Naive thymus-derived CD4-positive, alpha-beta T cell (primary cell): ENCODE measurements around the gene SPTBN2. TPM values are rescaled to one million over a fixed set of nuclear protein-coding genes. Genes with fewer than 3 reads are reported as not detected.

Experiments
- ATAC-seq: fragments of 150-1000 bp; cut with Tn5 transposase; 2 replicates; pipeline ENCODE4 v1.10.0; 2021; ENCODE audit warnings: mild to moderate bottlenecking, moderate library complexity
- CTCF ChIA-PET: fragments of 350-600 bp; sonication (Branson Sonifier 250); formaldehyde crosslinking; loops from one replicate; lab custom pipeline; 2021; ENCODE audit warnings: antibody characterized with exemption; lab: Charles Lee
- POLR2A ChIA-PET: fragments of 350-600 bp; sonication (Branson Sonifier 250); formaldehyde crosslinking; loops from one replicate; lab custom pipeline; 2021; ENCODE audit warnings: antibody characterized with exemption, inconsistent platforms; lab: Charles Lee
- DNase-seq, 9 donors: peaks; one replicate each; pipeline versions ENCODE4 v3.0.0 to v3.0.0-alpha.2; 2020 to 2022; ENCODE audit warnings: mixed read lengths in 1 of 9
- H3K27ac ChIP-seq: one replicate; pipeline ENCODE4 v1.7.0; 2013; ENCODE audit warnings: mild to moderate bottlenecking, low read depth, low read length, moderate library complexity
- H3K27me3 ChIP-seq, 2 donors: one replicate each; pipeline ENCODE4 v1.7.0; 2013; ENCODE audit warnings: low read length in 2 of 2, mild to moderate bottlenecking in 2 of 2, moderate library complexity in 2 of 2; ENCODE audit not compliant: control insufficient read depth in 2 of 2, insufficient read depth in 2 of 2
- H3K36me3 ChIP-seq, 3 experiments: 1 replicate in 2 of 3; 2 replicates in 1 of 3; pipeline ENCODE4 v1.7.0; 2013; ENCODE audit warnings: low read length in 3 of 3, mild to moderate bottlenecking in 3 of 3, moderate library complexity in 1 of 3; ENCODE audit not compliant: insufficient read depth in 3 of 3, control insufficient read depth in 2 of 3
- H3K4me1 ChIP-seq, 2 donors: one replicate each; pipeline ENCODE4 v1.7.0; 2013; ENCODE audit warnings: low read length in 2 of 2, mild to moderate bottlenecking in 2 of 2, moderate library complexity in 1 of 2; ENCODE audit not compliant: control insufficient read depth in 2 of 2, insufficient read depth in 2 of 2
- H3K4me3 ChIP-seq: 2 replicates; pipeline ENCODE4 v1.7.0; 2013; ENCODE audit warnings: mild to moderate bottlenecking, low read length
- H3K9me3 ChIP-seq, 3 experiments: 1 replicate in 2 of 3; 2 replicates in 1 of 3; pipeline ENCODE4 v1.7.0; 2013; ENCODE audit warnings: low read length in 3 of 3; ENCODE audit not compliant: control insufficient read depth in 2 of 3
- H3K27ac Mint-ChIP-seq, 9 donors: one replicate each; pipeline ENCODE4 v1.8.0; 2020 to 2022; ENCODE audit warnings: mixed read lengths in 9 of 9, mild to moderate bottlenecking in 8 of 9, moderate library complexity in 5 of 9, inconsistent platforms in 2 of 9
- H3K27me3 Mint-ChIP-seq, 5 donors: one replicate each; pipeline ENCODE4 v1.8.0; 2021 to 2022; ENCODE audit warnings: mixed read lengths in 5 of 5, mild to moderate bottlenecking in 1 of 5
- H3K36me3 Mint-ChIP-seq, 5 donors: one replicate each; pipeline ENCODE4 v1.8.0; 2020 to 2022; ENCODE audit warnings: mixed read lengths in 5 of 5, mild to moderate bottlenecking in 3 of 5, inconsistent platforms in 1 of 5
- H3K4me1 Mint-ChIP-seq, 7 donors: one replicate each; pipeline ENCODE4 v1.8.0; 2020 to 2022; ENCODE audit warnings: mixed read lengths in 7 of 7, mild to moderate bottlenecking in 3 of 7, inconsistent platforms in 1 of 7
- H3K4me3 Mint-ChIP-seq, 10 donors: one replicate each; pipeline ENCODE4 v1.8.0; 2020 to 2022; ENCODE audit warnings: mild to moderate bottlenecking in 10 of 10, mixed read lengths in 10 of 10, moderate library complexity in 6 of 10, inconsistent platforms in 2 of 10
- H3K9me3 Mint-ChIP-seq, 11 donors: one replicate each; pipeline ENCODE4 v1.8.0; 2020 to 2022; ENCODE audit warnings: mixed read lengths in 11 of 11, mild to moderate bottlenecking in 4 of 11, inconsistent platforms in 1 of 11, moderate library complexity in 1 of 11
- intact Hi-C, 2 donors: fragments of 100-400 bp; cut with micrococcal nuclease; formaldehyde crosslinking; loops; one replicate each; pipeline ENCODE4 v1.15.1; 2023
- polyA plus RNA-seq, 2 donors: library from polyadenylated mRNA; unstranded; fragments of 300-500 nt; fragmentation: Illumina TruSeq; gene quantifications; one replicate each; pipeline ENCODE4 v1.2.3, GENCODE V29; 2021
- total RNA-seq, 6 experiments: library from RNA in 5 of 6; stranded (reverse) in 5 of 6; gene quantifications; 1 replicate in 5 of 6; 2 replicates in 1 of 6; pipeline ENCODE4 v1.2.3 and lab custom pipeline; 2021 to 2026

Gene SPTBN2
- total and polyA plus RNA-seq, 7 experiments from 2014 or later: 0.02 to 0.98 (median 0.13) TPM; not detected in 3

- Histone ChIP-seq H3K36me3 (no peaks in the 10 kb centered on the region), H3K27me3 (no peaks in the 10 kb centered on the region), H3K4me3 (peak overlapping the region; percentile 100), H3K27ac (peak overlapping the region; percentile 95), H3K4me1 (peaks cover 23 to 31% of the 10 kb centered on the region in 2 donors), H3K9me3 (no peaks in the 10 kb centered on the region)
- POLR2A ChIA-PET: interaction anchor here (1.0 to 4.1 kb wide), 13 partner anchors 11 to 255 kb away, joined by 3 to 68 read pairs (median 12); partner anchors contain the start of genes ACTN3, CCDC87, CCS and CTSF
- intact Hi-C loops: loop anchor here in 1 of 2 donors (2.0 to 5.0 kb wide), 3 partner anchors 238 to 806 kb away; partner anchors contain the start of genes AIP, MRPL11 and NPAS4
- CTCF ChIA-PET: interaction anchor here (1.4 to 6.0 kb wide), 5 partner anchors 10 to 268 kb away, joined by 3 to 137 read pairs (median 15); partner anchors contain the start of gene RBM14
- Mint-ChIP-seq H3K4me1 (peaks cover 21 to 53% (median 40%) of the 10 kb centered on the region in 7 donors), H3K9me3 (no peaks in the 10 kb centered on the region), H3K27me3 (no peaks in the 10 kb centered on the region), H3K36me3 (peaks cover 0 to 13% (median 0%) of the 10 kb centered on the region in 5 donors), H3K27ac (peak overlapping the region; percentile 94 to 100 (median 99)), H3K4me3 (peak overlapping the region; percentile 87 to 98 (median 96))
- DNase-seq (no peak), ATAC-seq (no peak)
These were observed 52.6 kb downstream of the SPTBN2 start for GRCh38 chr11:66676282-66676919.

DNA sequence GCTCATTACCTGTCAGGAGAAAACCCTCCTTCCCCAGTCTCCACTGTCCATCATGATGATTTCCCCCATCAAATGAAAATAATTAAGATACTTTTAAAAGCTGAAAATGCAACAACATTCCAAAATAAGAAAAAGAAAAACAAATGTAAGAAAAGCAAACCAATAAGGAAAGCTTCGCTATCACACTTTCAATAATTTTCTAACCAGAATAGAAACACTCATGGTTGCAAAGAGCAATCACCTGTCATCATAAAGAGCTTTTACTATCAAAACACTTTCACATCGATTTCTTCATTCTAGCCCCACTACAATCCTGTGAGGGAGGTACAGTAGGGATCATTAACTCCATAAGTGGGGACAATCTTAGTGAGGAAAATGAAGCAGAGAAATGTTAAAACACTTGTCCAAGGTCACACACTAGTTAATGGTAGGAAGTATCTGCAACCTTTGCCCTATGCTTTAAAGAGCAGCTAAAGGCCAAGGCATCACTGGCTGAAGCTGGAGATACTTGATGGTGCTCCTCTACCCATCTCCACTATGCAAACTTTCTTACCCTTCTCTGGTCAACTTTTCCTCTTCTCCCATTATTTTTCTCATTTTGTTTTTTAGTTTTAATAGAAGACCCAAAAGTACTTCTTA lies 53.9 kb downstream of the SPTBN2 start:
- DNase-seq (no peak), ATAC-seq (no peak)
- Mint-ChIP-seq H3K4me3 (peak overlapping the region in 8 of 10 donors; percentile 2 to 95 (median 41)), H3K27me3 (no peaks in the 10 kb centered on the region), H3K36me3 (peaks cover 0 to 15% (median 0%) of the 10 kb centered on the region in 5 donors), H3K4me1 (peaks cover 23 to 66% (median 45%) of the 10 kb centered on the region in 7 donors), H3K27ac (peak overlapping the region in 7 of 9 donors; percentile 9 to 74 (median 32)), H3K9me3 (no peaks in the 10 kb centered on the region)
- Histone ChIP-seq H3K27ac (no peak overlapping the region), H3K4me1 (peaks cover 23 to 31% of the 10 kb centered on the region in 2 donors), H3K4me3 (no peak overlapping the region), H3K9me3 (no peaks in the 10 kb centered on the region), H3K27me3 (no peaks in the 10 kb centered on the region), H3K36me3 (peaks cover 0 to 9% (median 0%) of the 10 kb centered on the region in 3 experiments)
- ChIA-PET CTCF (interaction anchor here (0.7 to 1.4 kb wide), 4 partner anchors 17 to 206 kb away, joined by 3 to 5 read pairs (median 3); no protein-coding TSS in a partner anchor), POLR2A (interaction anchor here (0.7 to 1.0 kb wide), 5 partner anchors 12 to 56 kb away, joined by 3 to 6 read pairs (median 4); partner anchors contain the start of gene RBM4)
- intact Hi-C loops: loop anchor here in 1 of 2 donors (5.0 kb wide), 2 partner anchors 253 to 807 kb away; partner anchors contain the start of genes AIP and NPAS4

DNA sequence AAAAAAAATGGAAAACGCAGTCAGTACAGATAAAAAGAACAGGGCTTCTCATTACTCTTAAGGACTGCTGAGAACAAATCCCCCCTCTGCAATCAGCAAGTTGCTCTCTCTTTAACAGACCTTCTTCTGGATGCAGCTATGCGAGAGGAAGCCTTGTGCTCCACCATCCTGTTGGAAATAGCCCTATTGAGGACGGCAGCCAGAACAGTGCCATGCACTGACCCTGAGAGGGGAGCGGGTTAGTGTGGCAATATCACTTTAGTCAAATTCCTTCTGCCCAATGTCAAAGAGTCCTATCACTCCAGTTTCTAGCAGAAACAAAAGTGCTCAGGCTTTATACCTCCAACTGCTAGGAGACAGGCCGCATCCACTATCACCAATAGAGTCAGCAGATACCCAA lies 58.2 kb downstream of the SPTBN2 start:
- intact Hi-C loops: no loop called here
- CTCF ChIA-PET: no interaction called here
- H3K9me3 ChIP-seq: no peaks in the 10 kb centered on the region
- Mint-ChIP-seq H3K9me3 (no peaks in the 10 kb centered on the region), H3K4me3 (peak overlapping the region in 1 of 10 donors; percentile 34), H3K27ac (peak overlapping the region in 7 of 9 donors; percentile 18 to 81 (median 48)), H3K27me3 (no peaks in the 10 kb centered on the region), H3K4me1 (peaks cover 18 to 81% (median 62%) of the 10 kb centered on the region in 7 donors), H3K36me3 (peaks cover 0 to 14% (median 6%) of the 10 kb centered on the region in 5 donors)
- H3K4me3 ChIP-seq: no peak overlapping the region
- no peak for DNase-seq
- no peaks in the 10 kb centered on the region for H3K27me3 ChIP-seq
- H3K27ac ChIP-seq: no peak overlapping the region
- H3K4me1 ChIP-seq: peaks cover 6 to 20% of the 10 kb centered on the region in 2 donors
- H3K36me3 ChIP-seq: peaks cover 0 to 46% (median 10%) of the 10 kb centered on the region in 3 experiments
- no peak for ATAC-seq
- POLR2A ChIA-PET: no interaction called here

DNA sequence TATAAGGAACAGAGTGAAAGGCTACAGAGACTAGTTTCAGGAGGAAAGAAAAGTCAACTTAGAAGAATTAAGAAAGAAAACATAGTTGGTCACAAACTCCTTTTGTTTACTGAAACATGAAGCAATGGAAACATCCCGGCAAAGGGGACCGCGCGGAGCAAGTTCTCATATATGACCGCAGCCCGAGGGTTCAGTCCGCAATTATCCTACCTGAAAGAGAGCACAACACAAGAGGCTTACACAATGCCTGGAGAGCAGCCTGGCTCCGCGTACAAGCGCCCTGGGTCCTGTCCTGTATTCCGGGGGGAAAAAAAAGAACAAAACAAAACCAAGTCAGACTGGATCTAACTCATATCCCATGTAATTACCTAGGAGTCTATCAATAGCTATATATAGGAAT lies 63.6 kb downstream of the SPTBN2 start:
- ATAC-seq (no peak), DNase-seq (no peak)
- H3K4me1 ChIP-seq: no peaks in the 10 kb centered on the region
- peaks cover 13 to 61% (median 52%) of the 10 kb centered on the region in 7 donors for H3K4me1 Mint-ChIP-seq
- no peaks in the 10 kb centered on the region for H3K27me3 ChIP-seq
- no peaks in the 10 kb centered on the region for H3K27me3 Mint-ChIP-seq
- H3K9me3 Mint-ChIP-seq: no peaks in the 10 kb centered on the region
- H3K4me3 Mint-ChIP-seq: no peak overlapping the region
- ChIA-PET CTCF (no interaction called here), POLR2A (interaction anchor here (1.0 to 2.6 kb wide), 3 partner anchors 12 to 27 kb away, joined by 3 to 13 read pairs (median 4); partner anchors contain the start of genes RBM4 and RBM4B)
- no peak overlapping the region for H3K4me3 ChIP-seq
- no peaks in the 10 kb centered on the region for H3K9me3 ChIP-seq
- H3K27ac ChIP-seq: no peak overlapping the region
- peaks cover 0 to 32% (median 9%) of the 10 kb centered on the region in 5 donors for H3K36me3 Mint-ChIP-seq
- peak overlapping the region in 6 of 9 donors; percentile 6 to 65 (median 24) for H3K27ac Mint-ChIP-seq
- intact Hi-C loops: no loop called here
- peaks cover 0 to 61% (median 10%) of the 10 kb centered on the region in 3 experiments for H3K36me3 ChIP-seq

GRCh38 chr11:66663741-66664296 lies 65.2 kb downstream of the SPTBN2 start:
- Mint-ChIP-seq H3K9me3 (no peaks in the 10 kb centered on the region), H3K4me3 (no peak overlapping the region), H3K36me3 (peaks cover 6 to 35% (median 8%) of the 10 kb centered on the region in 5 donors), H3K27ac (peak overlapping the region in 2 of 9 donors; percentile 17 to 36), H3K27me3 (no peaks in the 10 kb centered on the region), H3K4me1 (peaks cover 17 to 54% (median 49%) of the 10 kb centered on the region in 7 donors)
- ATAC-seq: peak; percentile 12
- Histone ChIP-seq H3K9me3 (no peaks in the 10 kb centered on the region), H3K4me1 (no peaks in the 10 kb centered on the region), H3K27me3 (no peaks in the 10 kb centered on the region), H3K27ac (no peak overlapping the region), H3K4me3 (no peak overlapping the region), H3K36me3 (peaks cover 0 to 63% (median 10%) of the 10 kb centered on the region in 3 experiments)
- CTCF ChIA-PET: interaction anchor here (0.7 to 1.1 kb wide), 2 partner anchors 14 to 255 kb away, joined by 3 read pairs; partner anchors contain the start of gene RBM4B
- DNase-seq: no peak
- POLR2A ChIA-PET: interaction anchor here (0.6 to 1.5 kb wide), 4 partner anchors 14 to 504 kb away, joined by 3 to 9 read pairs (median 5); partner anchors contain the start of genes RBM4 and RBM4B
- intact Hi-C loops: loop anchor here in 1 of 2 donors (2.0 kb wide), 1 partner anchor 19 kb away; no protein-coding TSS in a partner anchor

DNA sequence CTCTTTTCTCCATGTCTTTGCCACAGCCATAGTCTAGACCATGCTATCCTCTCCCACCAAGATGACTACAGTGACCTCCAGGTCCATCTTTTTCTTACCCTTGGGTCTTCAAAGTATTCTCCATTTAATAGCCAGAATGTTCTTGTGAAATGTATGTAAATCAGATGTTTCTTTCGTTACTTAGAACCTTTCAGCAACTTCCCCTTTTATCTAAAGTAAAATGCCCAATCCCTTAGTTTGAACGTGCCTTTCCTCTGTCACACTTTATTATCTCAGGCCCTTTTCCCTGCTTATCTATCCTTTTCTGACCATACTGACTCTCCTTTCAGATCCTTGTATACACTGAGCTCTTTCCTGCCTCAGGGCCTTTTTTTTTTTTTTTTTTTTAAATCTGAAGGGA lies 69.3 kb downstream of the SPTBN2 start:
- H3K36me3 Mint-ChIP-seq: peaks cover 3 to 19% (median 10%) of the 10 kb centered on the region in 5 donors
- DNase-seq: no peak
- Histone ChIP-seq H3K9me3 (no peaks in the 10 kb centered on the region), H3K27me3 (no peaks in the 10 kb centered on the region), H3K27ac (no peak overlapping the region), H3K4me3 (no peak overlapping the region), H3K36me3 (peaks cover 0 to 44% (median 5%) of the 10 kb centered on the region in 3 experiments), H3K4me1 (no peaks in the 10 kb centered on the region)
- no peaks in the 10 kb centered on the region for H3K9me3 Mint-ChIP-seq
- H3K27me3 Mint-ChIP-seq: no peaks in the 10 kb centered on the region
- intact Hi-C loops: no loop called here
- POLR2A ChIA-PET: interaction anchor here (0.7 to 1.4 kb wide), 5 partner anchors 13 to 40 kb away, joined by 3 to 8 read pairs (median 3); no protein-coding TSS in a partner anchor
- peaks cover 6 to 27% (median 22%) of the 10 kb centered on the region in 7 donors for H3K4me1 Mint-ChIP-seq
- ATAC-seq: no peak
- H3K27ac Mint-ChIP-seq: peak overlapping the region in 7 of 9 donors; percentile 3 to 83 (median 48)
- H3K4me3 Mint-ChIP-seq: no peak overlapping the region
- CTCF ChIA-PET: interaction anchor here (0.5 to 0.6 kb wide), 2 partner anchors 21 to 242 kb away, joined by 4 to 5 read pairs; partner anchors contain the start of gene RBM4
